ENCODE measurements around the gene CLSTN2. TPM values are rescaled to one million over a fixed set of nuclear protein-coding genes. Genes with fewer than 3 reads are reported as not detected.

CLSTN2 gene
- total and polyA plus RNA-seq, 2 of the 8 experiments (the other 6 are each of a cell fraction or from before 2014, with no cell fraction given): 0.39 to 0.52 TPM

DNA sequence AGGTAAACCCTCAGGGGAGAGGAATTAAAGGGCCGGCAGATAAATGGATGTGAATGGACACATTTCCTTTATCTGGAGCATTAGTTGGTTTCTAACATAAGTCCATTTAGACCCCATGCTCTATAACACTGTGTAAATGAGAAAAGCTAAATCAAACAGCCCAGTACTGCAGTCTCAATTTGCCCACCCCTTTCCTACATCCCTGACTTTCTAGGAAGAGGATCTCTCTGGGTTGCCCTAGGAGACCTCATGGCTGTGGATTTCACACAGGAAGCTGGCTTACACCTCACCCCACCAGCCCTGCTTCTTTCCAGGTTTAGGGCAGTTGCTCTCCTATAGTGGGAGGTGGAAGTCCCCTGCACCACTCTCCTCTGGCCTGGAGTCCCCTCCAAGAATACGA, 126.2 kb downstream of the CLSTN2 start:
- 88% methylated on average over 2 of the region's 2 CpGs; no CpG with 5 or more reads in 1 of the 2 experiments for WGBS, 2 experiments (ENCODE audit: extremely low coverage in 1 of 2, insufficient coverage in 1 of 2, insufficient read length in 1 of 2, insufficient replicate concordance in 2 of 2, low coverage in 1 of 2, low lambda C conversion rate in 2 of 2, missing lambda C conversion rate in 1 of 2)
- Histone ChIP-seq H3K4me3 (ENCODE audit: extremely low read depth in 1 of 4, insufficient read depth in 2 of 4, low read depth in 3 of 4, low read length in 4 of 4) (no peak overlapping the region), H3K18ac (ENCODE audit: extremely low read depth, low read length) (no peak overlapping the region), H2BK20ac (ENCODE audit: low read length) (no peak overlapping the region), H3K4me2 (ENCODE audit: insufficient read depth in 1 of 2, low read depth in 2 of 2, low read length in 2 of 2) (no peak overlapping the region), H4K8ac (ENCODE audit: extremely low read depth, insufficient read depth, low read length) (no peak overlapping the region), H4K20me1 (replicated peaks in 1 of 2; ENCODE audit: control insufficient read depth in 1 of 2, insufficient read depth in 2 of 2, low read length in 2 of 2) (no peaks in the 10 kb centered on the region), H3K36me3 (ENCODE audit: control insufficient read depth in 2 of 4, insufficient read depth in 4 of 4, low read length in 3 of 4) (no peaks in the 10 kb centered on the region), H3K4me1 (replicated peaks in 1 of 4; ENCODE audit: control insufficient read depth in 3 of 4, insufficient read depth in 4 of 4, low read length in 3 of 4) (no peaks in the 10 kb centered on the region), H3K79me2 (ENCODE audit: control insufficient read depth in 1 of 2, insufficient read depth in 2 of 2, low read length in 2 of 2) (no peaks in the 10 kb centered on the region), H4K5ac (ENCODE audit: insufficient read length, low read depth, low read length) (no peak overlapping the region), H2BK15ac (ENCODE audit: low read length) (no peak overlapping the region), H2AK5ac (ENCODE audit: low read depth, low read length) (no peak overlapping the region), H3K23ac (ENCODE audit: insufficient read length) (no peak overlapping the region), H3K56ac (replicated peaks; ENCODE audit: insufficient read length, low read depth, low read length) (no peak overlapping the region), H3K9me3 (ENCODE audit: insufficient read depth in 2 of 2, low read depth in 1 of 2, low read length in 1 of 2) (no peaks in the 10 kb centered on the region), H3K27ac (ENCODE audit: low read depth, low read length) (no peak overlapping the region), H2BK12ac (ENCODE audit: low read depth, low read length) (no peak overlapping the region), H3K4ac (replicated peaks; ENCODE audit: insufficient read length, low read depth, low read length) (no peak overlapping the region), H4K91ac (replicated peaks; ENCODE audit: insufficient read length, low read length) (no peak overlapping the region), H3K27me3 (replicated peaks in 1 of 4; ENCODE audit: control insufficient read depth in 3 of 4, extremely low read depth in 1 of 4, insufficient read depth in 3 of 4, low read length in 3 of 4) (no peaks in the 10 kb centered on the region; a peak in 2 of 7 replicates), H3K79me1 (ENCODE audit: low read depth, low read length) (no peaks in the 10 kb centered on the region), H2BK120ac (replicated peaks; ENCODE audit: low read depth, low read length) (no peak overlapping the region), H2BK5ac (ENCODE audit: low read depth, low read length) (no peak overlapping the region), H3K9ac (replicated peaks in 1 of 4; ENCODE audit: extremely low read depth in 1 of 4, low read depth in 3 of 4, low read length in 3 of 4) (no peak overlapping the region), H3K14ac (ENCODE audit: insufficient read length) (no peak overlapping the region), H3K23me2 (ENCODE audit: low read depth, low read length) (no peaks in the 10 kb centered on the region), H2AFZ (ENCODE audit: low read length) (no peak overlapping the region)
- POLR2A ChIA-PET (ENCODE audit: partially characterized antibody): no interaction called here
- CTCF ChIA-PET (ENCODE audit: partially characterized antibody): interaction anchor here (1.3 kb wide), 1 partner anchor 157 kb away, joined by 3 read pairs; no protein-coding TSS in a partner anchor
- FAIRE-seq (no peak), DNase-seq (ENCODE audit: low read depth in 1 of 2, low spot score in 2 of 2) (no peak)
- TF ChIP-seq ZNF274 (IDR thresholded peaks at IDR 0.05; ENCODE audit: borderline replicate concordance, extremely low read depth, low read length) (no peak), TAF7 (optimal IDR thresholded peaks at IDR 0.05; ENCODE audit: borderline replicate concordance, low read depth, low read length) (no peak), SP1 (IDR thresholded peaks at IDR 0.05; ENCODE audit: low read depth, low read length) (no peak), NRF1 (IDR thresholded peaks at IDR 0.05; ENCODE audit: low read depth, low read length) (no peak), RNF2 (IDR thresholded peaks at IDR 0.05; ENCODE audit: borderline replicate concordance, low read depth, low read length, missing control alignments, poor library complexity, severe bottlenecking) (no peak), SUZ12 (IDR thresholded peaks at IDR 0.05; ENCODE audit: low read length) (no peak), EZH2 (IDR thresholded peaks at IDR 0.05; ENCODE audit: low read depth, low read length, severe bottlenecking) (no peak), HDAC6 (IDR thresholded peaks at IDR 0.05; ENCODE audit: low read depth, low read length) (no peak)
- TF ChIP-seq, protein P1, sequence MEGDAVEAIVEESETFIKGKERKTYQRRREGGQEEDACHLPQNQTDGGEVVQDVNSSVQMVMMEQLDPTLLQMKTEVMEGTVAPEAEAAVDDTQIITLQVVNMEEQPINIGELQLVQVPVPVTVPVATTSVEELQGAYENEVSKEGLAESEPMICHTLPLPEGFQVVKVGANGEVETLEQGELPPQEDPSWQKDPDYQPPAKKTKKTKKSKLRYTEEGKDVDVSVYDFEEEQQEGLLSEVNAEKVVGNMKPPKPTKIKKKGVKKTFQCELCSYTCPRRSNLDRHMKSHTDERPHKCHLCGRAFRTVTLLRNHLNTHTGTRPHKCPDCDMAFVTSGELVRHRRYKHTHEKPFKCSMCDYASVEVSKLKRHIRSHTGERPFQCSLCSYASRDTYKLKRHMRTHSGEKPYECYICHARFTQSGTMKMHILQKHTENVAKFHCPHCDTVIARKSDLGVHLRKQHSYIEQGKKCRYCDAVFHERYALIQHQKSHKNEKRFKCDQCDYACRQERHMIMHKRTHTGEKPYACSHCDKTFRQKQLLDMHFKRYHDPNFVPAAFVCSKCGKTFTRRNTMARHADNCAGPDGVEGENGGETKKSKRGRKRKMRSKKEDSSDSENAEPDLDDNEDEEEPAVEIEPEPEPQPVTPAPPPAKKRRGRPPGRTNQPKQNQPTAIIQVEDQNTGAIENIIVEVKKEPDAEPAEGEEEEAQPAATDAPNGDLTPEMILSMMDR (IDR thresholded peaks at IDR 0.05; ENCODE audit: control extremely low read depth in 1 of 3, insufficient read depth in 1 of 3, low read depth in 1 of 3, low read length in 3 of 3): no peak

Data from H1 (cell line).